DOHH2 (cell line): ENCODE measurements around the gene CNTNAP2.

ENCODE experiments used
- EZH2phosphoT487 ChIP-seq: fragments of 200-600 bp; sonication (generic); IDR thresholded peaks from 2 replicates; pipeline ENCODE4 v1.6.1; 2017; ENCODE audit warnings: borderline replicate concordance, mild to moderate bottlenecking, antibody characterized with exemption, low read length, moderate library complexity, mixed read lengths
- TF ChIP-seq, protein P1 (sequence below): fragments of 200-600 bp; sonication (generic); IDR thresholded peaks from one replicate; pipeline ENCODE4 v1.5.1; 2014; ENCODE audit warnings: antibody characterized with exemption, mild to moderate bottlenecking, low read depth, low read length; ENCODE audit not compliant: poor library complexity, severe bottlenecking

DNA sequence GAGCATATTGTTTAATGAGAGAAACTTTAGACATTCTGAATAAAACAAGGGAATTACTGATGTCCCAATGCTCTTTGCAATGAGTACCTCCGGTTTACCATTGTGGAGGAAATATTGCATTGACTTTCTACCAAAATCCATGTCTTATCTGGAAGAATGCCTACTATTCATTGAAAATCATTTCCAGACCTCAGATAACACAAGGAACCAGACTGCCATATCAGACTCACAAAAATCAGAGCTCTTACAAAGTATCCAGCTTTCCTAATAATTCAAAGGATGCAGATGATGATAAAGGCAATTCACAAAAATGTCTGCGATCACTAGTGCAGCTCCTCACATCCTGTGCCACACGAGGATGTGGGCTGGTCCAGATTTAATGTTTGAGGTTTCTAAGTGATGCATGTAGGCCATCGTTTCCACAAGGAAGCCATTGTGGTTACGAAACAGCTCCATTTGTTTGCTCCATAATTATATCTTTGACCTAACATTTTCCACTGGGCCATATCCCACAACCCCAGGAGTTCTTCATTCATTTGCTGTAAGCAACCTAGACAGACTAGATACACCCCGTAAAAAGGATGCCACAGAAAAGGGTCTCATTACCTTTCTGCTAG lies 1642.8 kb downstream of the CNTNAP2 start:
- TF ChIP-seq, protein P1, sequence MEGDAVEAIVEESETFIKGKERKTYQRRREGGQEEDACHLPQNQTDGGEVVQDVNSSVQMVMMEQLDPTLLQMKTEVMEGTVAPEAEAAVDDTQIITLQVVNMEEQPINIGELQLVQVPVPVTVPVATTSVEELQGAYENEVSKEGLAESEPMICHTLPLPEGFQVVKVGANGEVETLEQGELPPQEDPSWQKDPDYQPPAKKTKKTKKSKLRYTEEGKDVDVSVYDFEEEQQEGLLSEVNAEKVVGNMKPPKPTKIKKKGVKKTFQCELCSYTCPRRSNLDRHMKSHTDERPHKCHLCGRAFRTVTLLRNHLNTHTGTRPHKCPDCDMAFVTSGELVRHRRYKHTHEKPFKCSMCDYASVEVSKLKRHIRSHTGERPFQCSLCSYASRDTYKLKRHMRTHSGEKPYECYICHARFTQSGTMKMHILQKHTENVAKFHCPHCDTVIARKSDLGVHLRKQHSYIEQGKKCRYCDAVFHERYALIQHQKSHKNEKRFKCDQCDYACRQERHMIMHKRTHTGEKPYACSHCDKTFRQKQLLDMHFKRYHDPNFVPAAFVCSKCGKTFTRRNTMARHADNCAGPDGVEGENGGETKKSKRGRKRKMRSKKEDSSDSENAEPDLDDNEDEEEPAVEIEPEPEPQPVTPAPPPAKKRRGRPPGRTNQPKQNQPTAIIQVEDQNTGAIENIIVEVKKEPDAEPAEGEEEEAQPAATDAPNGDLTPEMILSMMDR = no peak
- no peak for TF ChIP-seq EZH2phosphoT487
